Epithelial cell of esophagus (primary cell): ENCODE measurements around the gene GAS2L1.

Experiments used
- DNase-seq: peaks from one replicate; pipeline ENCODE4 v3.0.0; 2010; ENCODE audit warnings: low read depth
- H3K4me3 ChIP-seq: 2 replicates; pipeline ENCODE4 v1.5.1; 2011; ENCODE audit warnings: mild to moderate bottlenecking, low read length, control low read depth
- TF ChIP-seq, protein P1 (sequence below): IDR thresholded peaks from 2 replicates; pipeline ENCODE4 v1.5.1; 2011; ENCODE audit warnings: low read depth, mild to moderate bottlenecking, low read length, control low read depth, inconsistent platforms; ENCODE audit not compliant: insufficient read depth; ENCODE audit errors: missing control alignments

GAS2L1 gene

DNA sequence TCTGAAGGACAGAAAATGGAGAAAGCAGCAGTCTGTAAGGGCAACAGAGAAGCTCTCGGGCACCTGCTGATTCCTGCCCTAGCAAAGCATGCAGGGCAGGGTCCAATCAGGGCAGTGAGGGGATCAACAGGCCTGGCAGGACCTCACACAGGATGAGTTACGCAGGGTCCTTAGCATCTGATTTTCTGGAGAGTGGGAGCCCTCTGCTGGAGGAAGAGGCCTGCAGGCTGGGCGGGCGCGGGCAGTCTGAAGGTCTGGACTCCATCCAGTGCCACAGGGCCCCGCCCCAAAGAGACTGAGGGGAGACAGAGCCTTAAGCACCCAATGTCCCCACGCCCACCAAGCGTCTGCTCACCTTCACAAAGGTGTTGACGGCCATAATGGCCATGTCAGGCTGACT, 53.0 kb downstream of the GAS2L1 start:
- no peak overlapping the region for H3K4me3 ChIP-seq
- peak; percentile 45 for DNase-seq

More for the DNA sequence above, 53.0 kb downstream of the GAS2L1 start:
- TF ChIP-seq, protein P1, sequence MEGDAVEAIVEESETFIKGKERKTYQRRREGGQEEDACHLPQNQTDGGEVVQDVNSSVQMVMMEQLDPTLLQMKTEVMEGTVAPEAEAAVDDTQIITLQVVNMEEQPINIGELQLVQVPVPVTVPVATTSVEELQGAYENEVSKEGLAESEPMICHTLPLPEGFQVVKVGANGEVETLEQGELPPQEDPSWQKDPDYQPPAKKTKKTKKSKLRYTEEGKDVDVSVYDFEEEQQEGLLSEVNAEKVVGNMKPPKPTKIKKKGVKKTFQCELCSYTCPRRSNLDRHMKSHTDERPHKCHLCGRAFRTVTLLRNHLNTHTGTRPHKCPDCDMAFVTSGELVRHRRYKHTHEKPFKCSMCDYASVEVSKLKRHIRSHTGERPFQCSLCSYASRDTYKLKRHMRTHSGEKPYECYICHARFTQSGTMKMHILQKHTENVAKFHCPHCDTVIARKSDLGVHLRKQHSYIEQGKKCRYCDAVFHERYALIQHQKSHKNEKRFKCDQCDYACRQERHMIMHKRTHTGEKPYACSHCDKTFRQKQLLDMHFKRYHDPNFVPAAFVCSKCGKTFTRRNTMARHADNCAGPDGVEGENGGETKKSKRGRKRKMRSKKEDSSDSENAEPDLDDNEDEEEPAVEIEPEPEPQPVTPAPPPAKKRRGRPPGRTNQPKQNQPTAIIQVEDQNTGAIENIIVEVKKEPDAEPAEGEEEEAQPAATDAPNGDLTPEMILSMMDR, result peak; percentile 52
